NCI-H2171 (cell line): ENCODE measurements around the gene DPP3.

Experiments used
- DNase-seq: peaks from one replicate; lab custom pipeline; 2025; lab: John Stamatoyannopoulos, UW

Gene DPP3

DNA sequence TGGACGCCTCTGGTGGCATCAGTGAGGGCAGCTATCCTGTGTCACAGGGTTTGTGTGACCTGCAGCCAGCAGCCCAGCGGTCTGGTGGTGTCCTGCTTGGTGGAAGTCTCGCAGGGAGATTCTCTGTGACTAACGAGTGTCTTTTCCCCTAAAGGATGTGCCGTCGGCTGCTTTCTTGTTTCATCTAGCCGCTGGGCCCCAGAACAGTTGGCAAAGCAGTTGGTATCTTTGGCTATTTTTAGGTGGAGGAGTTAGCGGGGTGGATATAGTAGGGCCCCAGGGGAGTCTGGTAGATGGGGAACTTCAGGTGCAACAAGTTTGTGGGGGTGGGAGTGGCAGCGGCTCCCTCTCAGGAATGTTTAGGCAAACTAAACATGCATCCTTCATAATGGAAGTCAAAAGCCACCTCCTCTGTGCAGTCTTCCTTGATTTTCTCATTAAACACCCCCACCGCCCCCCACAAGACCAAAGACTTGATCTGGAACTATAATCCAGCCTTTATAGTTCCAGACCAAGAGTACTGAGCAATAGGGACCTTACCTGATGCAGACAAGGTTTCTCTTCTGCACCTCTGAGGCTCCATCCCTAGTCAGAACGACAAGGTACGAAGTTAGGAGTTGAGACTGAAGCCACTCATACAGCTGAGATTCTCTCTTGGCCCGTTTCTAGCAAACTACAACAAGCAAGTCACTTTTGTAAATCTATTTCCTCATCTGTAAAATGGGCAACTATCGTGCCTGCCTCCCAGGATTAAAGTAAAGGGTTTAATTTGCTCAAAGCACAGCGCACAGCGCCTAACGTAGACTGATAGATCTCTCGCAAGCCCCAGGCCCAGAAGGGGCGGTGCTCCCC, 14.6 kb upstream of the DPP3 start:
- no peak for DNase-seq

DNA sequence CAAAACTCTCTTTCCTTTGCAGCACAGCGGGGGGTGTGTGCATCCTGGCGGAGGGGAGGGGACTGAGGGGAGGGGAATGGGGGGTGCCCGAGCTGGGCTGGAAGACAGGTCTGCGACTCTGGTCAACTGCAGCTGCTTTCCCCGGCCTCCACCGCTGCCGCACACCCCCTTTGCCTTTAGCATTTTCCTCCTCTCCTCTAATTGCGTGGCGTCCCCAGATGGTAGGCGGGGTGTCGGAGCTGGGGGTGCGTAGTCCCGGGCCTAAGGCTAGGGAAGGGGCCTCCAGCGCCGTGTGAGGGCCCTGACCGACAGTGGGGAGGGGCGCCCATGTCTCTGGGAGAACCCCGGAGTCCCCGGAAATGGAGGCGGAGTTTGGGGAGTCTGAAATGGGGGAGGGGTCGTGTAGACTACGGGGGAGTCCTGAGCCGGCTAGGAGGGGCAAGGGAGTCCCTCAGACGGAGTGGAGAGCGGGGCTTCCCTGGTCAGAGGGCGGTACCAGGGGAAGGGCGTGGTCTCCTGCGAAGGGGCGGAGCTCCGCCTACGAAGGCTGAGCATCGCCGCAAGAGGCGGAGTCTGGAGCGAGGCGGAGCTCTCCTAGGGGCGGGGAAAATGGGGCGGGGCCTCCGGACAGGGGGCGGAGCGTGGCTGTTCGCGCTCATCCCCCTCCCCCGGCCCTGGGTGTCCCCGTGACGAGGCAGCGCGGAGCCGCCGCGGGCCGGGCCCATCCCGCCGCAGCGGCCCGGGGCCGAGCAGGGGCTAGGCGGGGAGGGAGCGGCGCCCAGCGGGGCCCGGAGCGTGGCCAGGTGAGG, 13.8 kb upstream of the DPP3 start, which contains the start of gene PELI3:
Gene PELI3, plus strand, starts transcription at position 681 of the 809 bp plus-strand sequence. CDS start 1,224 bp downstream, outside the sequence.
- peak; percentile 88 for DNase-seq

DNA sequence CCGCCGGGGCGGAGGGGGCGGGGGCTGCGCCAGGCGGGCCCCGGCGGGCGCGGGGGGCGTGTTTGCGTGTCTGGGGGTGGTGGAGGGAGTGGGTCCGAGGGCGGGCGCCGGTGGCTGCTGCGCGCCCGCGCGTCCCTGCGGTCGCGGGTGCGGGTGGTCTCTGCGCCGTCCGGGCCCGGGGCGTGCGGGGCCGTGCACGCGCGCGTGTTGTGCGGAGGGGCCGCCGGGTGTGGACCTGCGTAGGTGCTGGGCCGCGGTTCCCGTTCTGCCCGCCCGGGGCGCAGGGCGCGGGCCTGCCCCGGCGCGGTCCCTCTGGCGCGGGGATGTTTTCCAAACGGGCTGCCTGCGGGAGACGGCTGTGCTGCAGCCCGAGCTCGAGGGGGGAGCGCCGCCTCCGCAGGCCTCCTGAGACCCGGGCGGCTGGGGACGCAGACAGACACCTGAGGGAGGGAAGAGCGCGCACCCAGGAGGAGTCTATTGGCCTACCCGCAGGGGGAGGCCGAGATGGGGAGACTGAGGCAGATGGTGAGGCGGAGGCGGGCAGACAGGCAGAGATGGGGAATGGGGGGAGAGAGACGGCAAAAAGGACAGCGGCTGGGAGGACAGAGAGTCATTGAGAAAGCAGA, 13.1 kb upstream of the DPP3 start:
- peak; percentile 42 for DNase-seq

DNA sequence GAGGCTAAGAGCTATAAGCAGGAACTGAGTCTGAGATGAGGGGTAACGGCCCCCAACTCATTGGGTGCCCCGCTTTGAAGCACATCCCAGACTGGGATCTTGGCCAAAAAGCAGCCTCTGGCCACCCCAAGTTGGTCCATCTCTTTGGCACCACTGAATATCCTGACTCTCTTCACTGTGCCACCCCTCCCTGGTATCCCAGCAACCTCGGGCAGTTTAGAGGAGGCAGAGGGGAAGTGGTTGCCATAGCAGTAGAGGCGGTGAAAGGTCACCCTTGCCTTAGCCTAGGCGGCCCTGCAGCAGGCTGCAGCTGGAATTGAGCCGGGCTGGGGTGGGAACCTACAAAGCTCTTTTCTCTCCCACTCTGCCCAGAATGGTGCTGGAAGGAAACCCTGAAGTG, 12.5 kb upstream of the DPP3 start:
- no peak for DNase-seq

DNA sequence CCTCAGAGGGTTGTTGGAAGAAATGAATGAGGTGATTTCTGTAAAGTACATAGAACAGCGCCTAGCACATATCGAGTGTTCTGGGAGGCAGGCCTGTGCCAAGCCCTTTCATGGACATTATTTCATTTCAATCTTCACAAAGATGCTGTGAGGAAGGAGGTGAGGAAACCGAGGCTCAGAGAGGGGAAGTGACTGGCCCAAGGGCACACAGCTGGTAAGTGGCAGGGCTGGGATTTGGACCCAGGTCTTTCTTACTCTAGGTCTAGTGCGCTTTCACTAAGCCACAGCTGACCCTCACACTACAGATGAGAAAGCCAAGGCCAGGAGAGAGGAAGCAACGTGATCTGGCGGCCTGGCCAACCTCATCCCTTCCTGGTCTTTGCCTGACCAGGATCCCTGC, 11.5 kb upstream of the DPP3 start:
- no peak for DNase-seq

DNA sequence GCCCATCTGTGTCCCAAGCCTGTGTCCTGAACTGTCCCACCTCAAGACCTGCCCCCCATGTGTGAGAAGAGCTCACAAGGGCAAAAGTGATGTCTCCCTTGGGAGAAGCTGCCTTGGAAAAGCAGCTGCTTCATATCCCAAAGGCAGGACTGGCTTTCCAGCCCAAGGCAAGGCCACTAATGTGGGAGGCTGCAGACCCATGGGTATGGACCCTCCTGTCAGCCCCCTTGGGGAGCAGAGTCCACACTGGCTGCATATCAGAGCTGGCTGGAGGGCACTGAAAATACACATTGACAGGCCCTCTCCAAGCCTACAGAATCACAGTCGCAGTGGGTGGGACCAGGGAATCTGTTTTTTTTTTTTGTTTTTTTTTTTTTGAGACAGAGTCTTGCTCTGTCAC, 10.8 kb upstream of the DPP3 start:
- DNase-seq = no peak

DNA sequence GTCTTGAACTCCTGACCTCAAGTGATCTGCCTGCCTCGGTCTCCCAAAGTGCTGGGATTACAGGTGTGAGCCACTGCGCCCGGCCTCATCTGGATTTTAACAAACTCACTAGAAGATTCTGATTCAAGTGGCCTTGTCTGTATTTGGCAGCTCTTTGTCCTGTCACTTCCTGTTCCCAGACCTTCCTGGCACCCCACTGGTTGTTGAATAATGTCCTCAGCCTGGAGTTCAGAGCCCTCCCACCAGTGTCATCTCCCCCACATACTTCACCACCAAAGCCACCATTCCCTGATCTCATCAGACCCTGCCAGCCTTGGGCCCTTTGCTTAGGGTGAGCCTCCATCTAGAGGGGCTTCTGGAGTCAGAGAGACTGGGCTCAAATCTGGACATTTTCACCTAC, 10.2 kb upstream of the DPP3 start:
- DNase-seq = no peak

DNA sequence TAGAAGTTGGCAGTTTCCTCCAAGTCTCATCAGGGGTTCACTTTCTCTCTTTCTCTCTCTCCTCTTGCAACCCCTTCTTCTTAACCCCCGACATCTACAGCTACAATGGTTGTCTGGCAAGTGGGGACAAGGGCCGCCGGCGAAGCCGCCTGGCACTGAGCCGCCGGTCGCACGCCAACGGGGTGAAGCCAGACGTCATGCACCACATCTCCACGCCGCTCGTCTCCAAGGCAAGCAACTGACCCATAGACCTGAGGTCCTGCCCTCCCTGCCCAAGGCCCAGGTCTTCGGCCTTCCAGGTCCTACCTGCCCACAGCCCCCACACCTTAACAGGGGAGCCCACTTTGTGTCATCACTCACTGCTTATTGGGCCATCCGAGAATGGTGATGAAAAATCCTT, 9.1 kb upstream of the DPP3 start:
- DNase-seq = no peak

DNA sequence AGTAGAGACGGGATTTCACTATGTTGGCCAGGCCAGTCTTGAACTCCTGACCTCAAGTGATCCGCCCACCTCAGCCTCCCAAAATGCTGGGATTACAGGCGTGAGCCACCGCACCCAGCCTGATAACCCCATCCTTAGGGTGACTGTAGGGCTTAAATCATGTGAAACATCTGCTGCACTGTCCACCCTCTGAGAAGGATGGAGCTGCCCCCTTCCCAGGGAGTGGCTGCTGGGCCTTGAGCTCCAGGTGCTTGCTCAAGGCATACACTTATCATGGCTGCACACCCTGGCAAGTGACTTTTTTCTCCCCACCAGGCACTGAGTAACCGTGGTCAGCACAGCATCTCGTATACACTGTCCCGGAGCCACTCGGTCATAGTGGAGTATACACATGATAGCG, 8.2 kb upstream of the DPP3 start:
- DNase-seq = no peak

DNA sequence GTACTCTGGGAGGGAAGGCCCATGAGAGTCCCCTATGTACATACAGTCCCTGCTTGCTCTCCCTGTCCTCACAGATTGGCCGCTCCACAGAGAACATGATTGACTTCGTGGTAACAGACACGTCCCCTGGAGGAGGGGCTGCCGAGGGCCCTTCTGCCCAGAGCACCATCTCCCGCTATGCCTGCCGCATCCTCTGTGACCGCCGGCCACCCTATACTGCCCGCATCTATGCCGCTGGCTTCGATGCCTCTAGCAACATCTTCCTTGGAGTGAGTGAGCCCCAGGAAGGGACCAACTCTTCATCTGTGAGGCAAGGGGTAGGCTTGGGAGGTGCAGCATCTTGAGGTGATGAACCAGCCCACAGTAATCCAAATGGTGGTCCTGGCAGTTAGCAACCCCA, 7.1 kb upstream of the DPP3 start:
- DNase-seq = no peak

DNA sequence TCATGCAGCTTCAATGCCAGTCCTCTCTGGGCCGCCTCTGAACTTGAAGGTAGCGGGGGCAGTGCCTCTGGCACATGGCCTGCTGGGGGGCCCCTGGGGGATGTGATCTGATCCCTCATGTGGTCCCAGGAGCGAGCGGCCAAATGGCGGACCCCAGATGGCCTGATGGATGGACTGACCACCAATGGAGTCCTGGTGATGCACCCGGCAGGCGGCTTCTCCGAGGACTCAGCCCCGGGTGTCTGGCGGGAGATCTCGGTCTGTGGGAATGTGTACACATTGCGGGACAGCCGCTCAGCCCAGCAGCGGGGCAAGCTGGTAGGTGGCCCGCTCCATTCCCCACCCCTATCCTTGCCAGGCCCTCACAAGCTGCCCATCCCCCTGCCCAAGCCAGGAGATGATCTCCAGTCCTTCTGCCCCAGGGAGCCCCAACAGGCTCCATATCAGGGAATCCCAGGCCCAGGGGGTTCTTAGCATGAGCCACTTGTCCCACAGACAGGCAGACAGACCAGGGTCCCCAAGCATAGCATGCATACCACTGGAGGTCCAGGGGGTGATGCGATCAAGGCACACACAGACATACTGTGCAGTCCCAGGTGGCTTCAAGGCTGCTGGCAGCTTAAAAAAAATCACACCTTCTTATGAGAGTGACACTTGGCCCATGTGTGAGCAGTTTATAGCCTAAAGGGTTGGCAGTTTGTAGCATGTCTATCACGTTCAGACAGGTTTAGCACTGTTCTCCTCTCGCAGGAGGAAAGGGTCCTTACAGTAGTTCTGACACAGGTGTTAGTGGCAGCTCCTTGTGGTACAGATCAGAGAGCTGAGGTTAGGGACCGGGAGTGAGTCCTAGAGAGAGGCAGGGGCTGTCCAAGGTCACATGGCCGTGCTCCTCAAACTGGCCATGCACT, 6.4 kb upstream of the DPP3 start:
- no peak for DNase-seq

DNA sequence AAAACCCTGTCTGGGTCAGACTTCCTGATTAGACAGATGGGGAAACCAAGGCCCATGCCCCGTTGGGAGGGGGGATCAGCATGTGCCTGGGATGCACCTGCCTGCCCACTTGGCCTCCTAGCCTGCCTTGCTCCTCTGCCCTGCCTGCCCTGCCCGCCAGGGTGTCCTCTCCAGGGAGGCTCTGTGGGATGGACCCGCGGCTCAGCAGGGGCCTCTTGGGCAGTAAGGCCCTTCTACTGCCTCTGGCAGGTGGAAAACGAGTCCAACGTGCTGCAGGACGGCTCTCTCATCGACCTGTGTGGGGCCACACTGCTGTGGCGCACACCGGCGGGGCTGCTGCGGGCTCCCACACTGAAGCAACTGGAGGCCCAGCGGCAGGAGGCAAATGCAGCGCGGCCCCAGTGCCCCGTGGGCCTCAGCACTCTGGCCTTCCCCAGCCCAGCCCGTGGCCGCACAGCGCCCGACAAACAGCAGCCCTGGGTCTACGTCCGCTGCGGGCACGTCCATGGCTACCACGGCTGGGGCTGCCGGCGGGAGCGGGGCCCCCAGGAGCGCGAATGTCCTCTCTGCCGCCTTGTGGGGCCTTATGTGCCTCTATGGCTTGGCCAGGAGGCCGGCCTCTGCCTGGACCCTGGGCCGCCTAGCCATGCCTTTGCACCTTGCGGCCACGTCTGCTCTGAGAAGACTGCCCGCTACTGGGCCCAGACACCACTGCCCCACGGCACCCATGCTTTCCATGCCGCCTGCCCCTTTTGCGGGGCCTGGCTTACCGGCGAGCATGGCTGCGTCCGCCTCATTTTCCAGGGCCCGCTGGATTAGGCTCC, 4.7 kb upstream of the DPP3 start:
- DNase-seq = no peak

DNA sequence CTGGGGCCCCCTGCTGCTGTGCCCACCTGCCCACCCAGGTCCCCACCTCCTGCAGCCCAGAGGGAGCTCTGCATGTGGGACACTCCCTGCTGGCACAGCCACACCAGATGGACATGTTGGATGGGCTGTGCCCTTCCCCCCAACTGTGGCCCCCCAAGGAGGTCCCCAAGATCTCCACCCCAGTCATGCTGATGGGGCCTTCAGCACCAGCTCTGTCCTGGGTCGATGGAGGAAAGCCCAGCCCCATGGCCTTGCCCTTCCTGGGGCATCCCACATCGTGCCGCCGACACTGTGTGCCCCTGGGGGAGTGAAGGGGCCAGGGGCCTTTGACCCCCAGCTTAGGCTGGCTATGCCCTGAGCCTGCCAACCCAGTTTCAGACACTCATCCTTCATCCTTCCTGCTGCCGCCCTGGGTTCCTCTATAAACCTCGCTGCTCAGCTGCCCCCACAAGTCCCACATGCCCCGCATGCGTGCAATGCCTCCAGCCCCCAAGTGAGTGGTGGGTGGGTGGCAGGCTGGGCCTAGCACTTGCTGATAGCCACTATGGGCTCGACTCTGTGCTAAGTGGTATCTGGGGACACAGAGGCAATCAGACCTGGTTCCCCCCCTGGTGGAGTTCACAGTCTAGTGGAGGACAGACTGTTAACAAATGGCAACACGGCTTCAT, 3.9 kb upstream of the DPP3 start:
- no peak for DNase-seq

DNA sequence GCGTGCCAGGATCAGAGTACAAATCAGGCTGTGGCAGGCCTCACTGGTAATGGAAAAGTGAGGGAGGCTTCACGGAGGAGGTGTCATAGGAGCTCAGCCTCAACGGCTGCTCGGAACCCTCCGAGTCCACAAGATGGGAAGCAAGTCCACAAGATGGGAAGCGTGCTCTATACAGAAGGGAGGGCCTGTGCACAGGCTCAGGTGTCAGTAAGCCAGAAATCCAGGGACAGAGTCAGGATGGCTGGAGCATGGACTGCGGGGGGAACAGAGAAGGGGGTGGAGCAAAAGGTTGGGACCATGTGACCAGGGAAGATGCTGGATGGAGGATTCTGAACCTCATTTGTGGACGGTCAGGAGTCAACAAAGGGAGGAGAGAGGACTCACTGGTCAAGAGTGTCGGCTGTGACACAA, 3.4 kb upstream of the DPP3 start:
- DNase-seq = no peak

DNA sequence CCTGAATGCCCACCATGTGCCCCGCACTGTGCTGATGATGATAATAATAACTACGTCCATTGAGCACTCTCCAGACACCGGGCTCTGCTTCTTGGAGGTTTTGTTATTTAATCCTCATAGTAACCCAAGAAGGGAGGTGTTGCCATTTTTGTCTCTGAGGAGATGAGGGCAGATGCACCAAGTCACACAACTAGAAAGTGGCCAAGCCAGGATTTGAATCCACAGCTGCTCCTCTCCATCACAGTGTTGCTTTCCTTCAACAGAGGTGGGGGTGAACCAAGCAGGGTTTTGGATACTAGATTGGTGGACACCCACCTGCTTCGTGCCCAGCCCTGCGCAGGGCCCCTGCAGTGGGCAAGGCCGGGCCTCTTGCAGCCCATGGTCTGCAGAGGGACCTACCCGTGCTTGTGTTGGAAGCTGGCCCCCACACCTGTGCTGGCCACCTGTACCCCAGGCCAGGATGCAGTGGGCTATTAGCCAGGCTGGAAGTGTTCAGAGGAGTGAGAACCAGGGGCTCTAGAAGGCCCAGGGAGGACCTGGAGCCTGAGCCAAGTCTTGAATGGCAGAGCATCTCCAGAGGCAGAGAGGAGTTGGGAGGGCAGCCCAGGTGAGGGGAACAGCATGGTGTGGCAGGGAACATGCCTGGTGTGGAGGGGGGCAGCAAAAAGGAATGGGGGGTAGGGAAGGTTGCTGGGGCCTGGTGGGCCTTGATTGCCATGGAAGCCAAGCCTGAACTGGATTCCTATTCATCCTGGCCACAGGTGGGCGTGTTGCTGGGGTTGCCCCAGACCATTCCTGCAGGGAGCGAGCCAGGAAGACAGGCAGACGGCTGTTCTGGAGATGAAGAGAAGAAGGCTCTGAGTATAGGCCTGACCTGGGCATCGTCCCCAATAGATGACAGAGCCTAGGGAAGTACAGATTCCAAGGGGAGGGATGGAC, 2.7 kb upstream of the DPP3 start:
- no peak for DNase-seq

DNA sequence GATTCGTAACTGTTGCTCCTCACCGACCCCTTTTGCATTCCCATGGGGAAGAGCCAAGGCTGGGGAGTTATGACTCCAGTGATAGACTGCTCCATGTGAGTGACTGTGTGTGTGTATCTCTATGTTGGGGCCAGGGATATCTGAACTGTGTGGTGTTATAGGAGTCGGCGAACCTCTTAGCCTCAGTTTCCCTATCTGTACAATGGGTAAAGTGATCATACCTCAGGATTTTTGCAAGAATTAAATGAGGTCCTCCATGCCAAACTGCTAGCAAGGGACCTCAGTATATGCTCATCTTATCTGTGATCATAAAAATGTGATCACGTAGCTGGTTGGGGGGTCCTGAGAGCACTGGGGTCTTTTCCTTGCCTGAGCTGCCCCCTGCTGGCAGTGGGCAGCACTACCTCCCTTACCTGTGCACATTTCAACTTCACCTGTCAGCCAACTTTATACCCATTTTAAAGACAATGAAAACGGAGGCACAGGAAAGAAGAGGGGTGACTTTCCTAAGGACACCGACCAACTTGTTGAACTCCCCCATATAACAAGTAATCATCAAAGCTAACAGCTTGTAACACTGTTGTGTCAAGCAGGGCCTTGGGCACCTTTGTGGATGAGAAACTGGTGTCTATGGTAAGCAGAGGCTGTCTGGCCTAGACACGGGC, 1.4 kb upstream of the DPP3 start:
- DNase-seq = no peak

DNA sequence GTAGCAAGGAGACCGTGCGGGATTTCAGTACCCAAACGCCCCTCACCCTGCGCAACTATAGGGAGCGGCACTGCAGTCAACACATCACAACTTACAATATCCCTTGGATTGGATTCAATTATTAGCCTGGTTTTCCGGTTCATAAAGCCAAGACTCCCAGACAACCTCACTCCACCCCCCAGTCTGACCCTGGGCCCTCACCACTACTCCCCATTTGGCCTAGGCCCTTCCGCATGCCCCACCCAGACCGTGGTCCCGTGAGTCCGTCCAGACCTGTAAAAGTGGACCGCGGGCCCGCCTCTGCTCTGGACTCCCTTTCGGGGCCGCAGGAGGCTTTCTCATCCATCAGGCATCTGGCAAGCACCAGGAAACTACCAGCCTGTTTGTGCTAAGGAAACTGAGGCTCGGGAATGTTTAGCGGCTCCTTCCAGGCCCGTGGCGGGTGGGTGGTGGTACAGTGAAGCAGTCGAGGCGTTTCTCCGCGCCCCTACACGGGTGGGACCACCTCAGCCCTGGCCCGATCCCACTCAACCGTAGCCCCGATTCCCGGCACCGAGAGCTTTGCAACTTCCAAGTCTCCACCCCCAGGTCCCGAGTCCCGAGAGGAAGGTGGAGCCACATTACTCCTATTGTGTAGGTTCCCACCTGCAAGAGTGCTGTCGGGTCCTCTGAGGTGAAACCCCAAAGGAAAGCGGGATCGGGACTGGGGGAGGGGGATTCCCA, 679 bp upstream of the DPP3 start:
- peak; percentile 85 for DNase-seq

DNA sequence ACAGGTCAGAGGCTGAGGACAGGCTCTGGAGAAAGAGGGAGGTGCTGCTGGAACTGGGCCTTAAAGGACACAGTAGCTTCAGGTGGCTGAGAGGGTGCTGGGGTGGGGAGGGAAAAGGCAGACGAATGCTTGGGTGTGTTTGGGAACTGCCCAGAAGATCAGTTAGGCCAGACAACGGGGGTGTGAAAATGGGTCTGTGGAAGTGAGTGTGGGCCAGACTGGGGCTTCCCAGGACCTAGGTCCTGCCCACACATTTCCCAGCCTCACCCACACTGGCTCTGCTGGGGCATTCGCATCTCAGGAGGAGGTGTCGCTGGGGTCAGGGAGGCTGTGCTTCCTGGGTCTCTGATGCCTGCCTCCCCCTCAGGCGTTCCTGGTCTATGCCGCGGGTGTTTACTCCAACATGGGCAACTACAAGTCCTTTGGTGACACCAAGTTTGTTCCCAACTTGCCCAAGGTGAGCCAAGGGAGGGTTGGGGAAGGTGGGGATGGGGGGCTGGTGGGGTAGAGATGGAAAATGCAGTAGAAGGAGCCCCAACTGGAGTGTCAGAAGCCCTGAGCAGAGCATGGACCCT, 4.7 kb downstream of the DPP3 start:
- no peak for DNase-seq
